SU-DHL-6 (cell line): Measurements from ENCODE around the gene PSMG1.

ENCODE experiments used
- CTCF ChIP-seq: fragments of 200-600 bp; sonication (generic); IDR thresholded peaks from one replicate; pipeline ENCODE4 v1.5.1; 2017; ENCODE audit warnings: antibody characterized with exemption, mild to moderate bottlenecking, low read length, moderate library complexity; ENCODE audit not compliant: insufficient read depth, poor library complexity, severe bottlenecking
- EZH2phosphoT487 ChIP-seq: fragments of 200-600 bp; sonication (generic), shearing (Covaris generic); conservative IDR thresholded peaks from 2 replicates; pipeline ENCODE4 v1.6.1; 2018; ENCODE audit warnings: mild to moderate bottlenecking, antibody characterized with exemption, low read length, moderate library complexity, mixed read lengths

DNA sequence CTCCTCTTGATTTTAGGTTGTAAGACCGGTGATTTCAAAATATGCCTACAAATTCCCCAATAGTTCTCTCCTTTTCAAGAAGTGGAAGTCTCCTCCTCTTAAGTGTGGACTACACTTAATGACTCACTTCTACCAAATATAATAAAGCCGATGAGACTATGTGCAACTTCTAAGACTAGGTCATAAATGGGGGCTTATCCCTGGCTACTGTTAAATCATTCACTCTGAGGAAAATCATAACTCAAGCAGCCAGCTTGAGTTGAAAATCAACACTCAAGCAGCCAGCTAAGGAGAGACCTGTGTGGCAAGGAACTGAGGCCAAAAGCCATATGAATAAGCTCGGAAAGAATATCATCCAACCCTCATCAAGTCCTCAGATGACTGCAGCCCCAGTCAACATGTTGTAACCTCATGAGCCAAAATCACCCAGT, 49.6 kb upstream of the PSMG1 start:
- no peak for TF ChIP-seq CTCF
- TF ChIP-seq EZH2phosphoT487: no peak
